Right atrium auricular region (tissue), 2 donors: ENCODE data around the gene LIFR. TPM values are rescaled to one million over a fixed set of nuclear protein-coding genes. Genes with fewer than 3 reads are reported as not detected.

Experiments
- DNase-seq: peaks from one replicate; pipeline ENCODE4 v3.0.0-alpha.2; 2019; ENCODE audit warnings: low spot score
- H3K27ac ChIP-seq, 2 donors: fragments of 200-600 bp; sonication (generic); 1 replicate in 1 of 2; 2 replicates in 1 of 2; pipeline ENCODE4 v1.5.1; 2016 to 2019
- H3K27me3 ChIP-seq, 2 donors: fragments of 200-600 bp; sonication (generic); one replicate each; pipeline versions ENCODE4 v1.5.1 to v1.6.0; 2017 to 2019
- H3K36me3 ChIP-seq: fragments of 200-600 bp; sonication (generic); one replicate; pipeline ENCODE4 v1.5.1; 2016
- H3K4me1 ChIP-seq, 2 donors: fragments of 200-600 bp; sonication (generic); one replicate each; pipeline versions ENCODE4 v1.5.1 to v1.6.0; 2017 to 2019
- H3K4me3 ChIP-seq, 2 donors: fragments of 200-600 bp; sonication (generic); 1 replicate in 1 of 2; 2 replicates in 1 of 2; pipeline ENCODE4 v1.5.1; 2017 to 2019; ENCODE audit warnings: mild to moderate bottlenecking in 1 of 2, moderate library complexity in 1 of 2
- H3K9me3 ChIP-seq, 2 donors: fragments of 200-600 bp; sonication (generic); one replicate each; pipeline ENCODE4 v1.5.1; 2019
- total RNA-seq, 2 donors: library from RNA; depleted of rRNA; stranded (reverse); fragments of >200 nt; gene quantifications; one replicate each; pipeline ENCODE4 v1.1.0, GENCODE V29; 2016
- TF ChIP-seq, protein P1 (sequence below), 2 donors: fragments of 200-600 bp; sonication (generic); IDR thresholded peaks; one replicate each; pipeline ENCODE4 v1.5.1; 2019; ENCODE audit warnings: antibody characterized with exemption in 2 of 2

LIFR gene
- total RNA-seq, 2 donors from 2014 or later = 38.9 to 58.0 TPM

DNA sequence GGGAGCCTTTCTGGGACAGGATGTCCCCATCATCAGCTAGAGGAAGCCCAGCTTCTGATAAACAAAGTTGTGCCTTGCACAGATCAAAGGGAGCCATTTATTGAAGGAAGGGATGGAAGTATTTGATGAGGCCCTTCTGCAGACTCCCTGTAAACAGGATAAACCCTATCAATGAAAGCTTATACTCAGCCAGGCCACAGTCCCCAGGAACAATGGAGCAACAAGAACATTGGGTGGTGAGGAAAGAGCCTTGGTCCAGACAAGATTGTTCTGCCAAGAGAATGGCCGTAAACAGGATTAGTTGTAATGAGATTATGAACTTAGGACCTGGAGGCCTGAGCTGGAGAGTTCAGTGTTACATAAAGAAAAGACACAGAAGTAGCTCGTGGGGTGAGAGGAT lies 40.5 kb upstream of the LIFR start:
- H3K27ac ChIP-seq = no peak overlapping the region
- DNase-seq = no peak
- TF ChIP-seq, protein P1, sequence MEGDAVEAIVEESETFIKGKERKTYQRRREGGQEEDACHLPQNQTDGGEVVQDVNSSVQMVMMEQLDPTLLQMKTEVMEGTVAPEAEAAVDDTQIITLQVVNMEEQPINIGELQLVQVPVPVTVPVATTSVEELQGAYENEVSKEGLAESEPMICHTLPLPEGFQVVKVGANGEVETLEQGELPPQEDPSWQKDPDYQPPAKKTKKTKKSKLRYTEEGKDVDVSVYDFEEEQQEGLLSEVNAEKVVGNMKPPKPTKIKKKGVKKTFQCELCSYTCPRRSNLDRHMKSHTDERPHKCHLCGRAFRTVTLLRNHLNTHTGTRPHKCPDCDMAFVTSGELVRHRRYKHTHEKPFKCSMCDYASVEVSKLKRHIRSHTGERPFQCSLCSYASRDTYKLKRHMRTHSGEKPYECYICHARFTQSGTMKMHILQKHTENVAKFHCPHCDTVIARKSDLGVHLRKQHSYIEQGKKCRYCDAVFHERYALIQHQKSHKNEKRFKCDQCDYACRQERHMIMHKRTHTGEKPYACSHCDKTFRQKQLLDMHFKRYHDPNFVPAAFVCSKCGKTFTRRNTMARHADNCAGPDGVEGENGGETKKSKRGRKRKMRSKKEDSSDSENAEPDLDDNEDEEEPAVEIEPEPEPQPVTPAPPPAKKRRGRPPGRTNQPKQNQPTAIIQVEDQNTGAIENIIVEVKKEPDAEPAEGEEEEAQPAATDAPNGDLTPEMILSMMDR (IDR thresholded peaks at IDR 0.05) = no peak
- H3K27me3 ChIP-seq = no peaks in the 10 kb centered on the region
- H3K4me3 ChIP-seq = no peak overlapping the region
- H3K4me1 ChIP-seq = peaks cover 0 to 29% of the 10 kb centered on the region in 2 donors
- no peaks in the 10 kb centered on the region for H3K9me3 ChIP-seq
- H3K36me3 ChIP-seq = no peaks in the 10 kb centered on the region

DNA sequence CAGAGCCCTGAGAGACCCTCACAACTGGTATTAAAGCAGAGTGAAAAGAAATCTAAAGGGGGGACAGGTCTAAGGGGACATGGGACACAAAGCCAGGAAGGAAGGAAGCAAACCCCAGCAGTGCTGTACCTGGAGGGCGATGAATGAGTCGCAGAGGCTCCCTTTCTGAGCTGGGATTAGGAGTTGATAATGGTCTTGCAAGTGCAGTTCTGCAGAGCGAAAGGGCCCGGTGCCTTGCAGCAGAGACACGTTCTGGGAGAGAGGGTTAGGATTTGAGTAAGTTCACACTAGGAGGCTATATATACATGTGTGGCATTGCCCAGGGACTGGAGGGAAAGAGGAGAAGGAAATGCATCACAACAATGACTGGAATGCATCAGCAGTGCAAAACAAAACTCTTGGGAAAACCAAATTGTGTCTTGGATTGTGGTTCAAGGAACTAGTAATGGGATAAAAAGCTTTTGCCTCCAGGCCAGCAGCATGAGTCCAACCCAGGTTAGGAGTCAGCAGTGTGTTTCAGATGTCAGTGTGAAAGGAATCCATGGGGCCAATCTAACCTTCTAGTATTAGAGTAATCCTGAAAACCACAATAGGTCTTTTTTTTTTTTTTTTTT lies 38.8 kb upstream of the LIFR start:
- H3K9me3 ChIP-seq = no peaks in the 10 kb centered on the region
- peaks cover 0 to 24% of the 10 kb centered on the region in 2 donors for H3K4me1 ChIP-seq
- H3K36me3 ChIP-seq = no peaks in the 10 kb centered on the region
- no peak overlapping the region for H3K27ac ChIP-seq
- no peak for DNase-seq
- no peak overlapping the region for H3K4me3 ChIP-seq
- H3K27me3 ChIP-seq = no peaks in the 10 kb centered on the region
- TF ChIP-seq, protein P1 (IDR thresholded peaks at IDR 0.05) = no peak

DNA sequence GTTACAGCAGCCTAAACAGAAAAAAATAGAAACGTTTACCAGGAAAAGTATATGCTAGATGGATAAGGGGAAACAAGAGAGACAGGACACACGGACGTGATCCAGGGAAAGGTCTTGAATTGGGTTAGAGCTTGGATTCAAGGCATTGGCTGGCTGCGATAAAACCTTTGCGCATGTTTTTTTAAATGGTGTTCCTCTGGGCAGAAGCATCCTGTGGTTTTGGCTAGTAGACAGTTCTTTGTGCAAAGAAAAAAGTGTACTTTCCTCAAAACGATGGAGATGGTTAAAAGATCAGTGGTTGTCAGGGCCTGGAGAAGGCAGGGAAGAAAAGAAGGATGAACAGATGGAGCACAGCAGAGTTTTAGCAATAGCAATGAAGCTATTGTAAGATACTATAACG lies 37.5 kb upstream of the LIFR start:
- H3K27ac ChIP-seq = no peak overlapping the region
- H3K4me3 ChIP-seq = no peak overlapping the region
- TF ChIP-seq, protein P1 (IDR thresholded peaks at IDR 0.05) = no peak

DNA sequence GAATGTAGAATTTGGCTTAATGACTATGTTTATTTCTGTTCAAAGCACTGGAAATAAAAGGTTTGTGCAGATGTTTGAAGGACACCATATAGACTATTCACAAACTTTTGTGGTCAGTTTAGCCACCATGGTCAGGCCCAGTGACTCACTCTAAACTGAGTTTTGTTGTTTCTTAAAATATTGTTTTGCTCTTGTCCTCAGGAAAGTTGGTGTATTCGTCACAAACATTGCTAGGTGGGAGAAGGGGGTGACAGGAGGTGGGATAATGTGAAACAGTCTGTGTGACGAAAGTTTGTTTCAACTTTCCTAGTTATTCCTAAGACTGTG lies 35.0 kb upstream of the LIFR start:
- TF ChIP-seq, protein P1 (IDR thresholded peaks at IDR 0.05) = no peak
- Histone ChIP-seq H3K27ac (no peak overlapping the region), H3K4me1 (peaks cover 0 to 14% of the 10 kb centered on the region in 2 donors), H3K4me3 (no peak overlapping the region), H3K27me3 (no peaks in the 10 kb centered on the region), H3K9me3 (no peaks in the 10 kb centered on the region), H3K36me3 (no peaks in the 10 kb centered on the region)
- DNase-seq = no peak

More for the DNA sequence above, 37.5 kb upstream of the LIFR start:
- H3K36me3 ChIP-seq = no peaks in the 10 kb centered on the region
- no peak for DNase-seq
- H3K4me1 ChIP-seq = peaks cover 0 to 24% of the 10 kb centered on the region in 2 donors
- no peaks in the 10 kb centered on the region for H3K27me3 ChIP-seq
- H3K9me3 ChIP-seq = no peaks in the 10 kb centered on the region

DNA sequence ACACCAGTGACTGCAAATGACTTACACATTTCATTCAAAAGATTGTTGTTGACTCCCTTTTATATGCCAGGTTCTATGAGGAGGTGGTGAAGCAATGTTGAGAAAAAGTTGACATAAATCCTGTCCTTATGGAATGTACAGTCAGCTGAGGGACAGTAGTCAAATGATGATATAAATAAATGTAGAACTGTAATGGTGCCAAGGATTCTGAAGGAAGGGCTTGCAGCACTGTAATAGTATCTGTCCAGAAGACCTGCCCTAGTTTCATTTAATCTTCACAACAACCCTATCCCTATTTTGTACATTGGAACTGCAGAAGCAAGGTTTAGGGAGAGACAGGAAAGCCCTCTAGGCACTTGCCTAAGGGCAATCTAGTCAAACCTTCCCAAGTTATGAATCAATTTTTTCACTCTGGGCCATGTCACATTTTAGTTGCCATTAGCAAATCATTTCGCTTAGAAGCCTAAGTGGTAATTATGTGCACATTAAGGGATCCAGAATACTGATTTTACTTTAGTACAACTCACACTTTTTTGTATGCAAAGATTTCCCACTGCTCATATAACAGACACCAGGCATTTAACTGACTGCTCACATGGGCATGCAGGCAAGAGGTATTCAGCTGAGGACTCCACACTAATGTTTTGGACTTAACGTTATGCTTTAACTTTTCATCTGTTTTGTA lies 34.5 kb upstream of the LIFR start:
- TF ChIP-seq, protein P1 (IDR thresholded peaks at IDR 0.05) = no peak

More for the DNA sequence above, 34.5 kb upstream of the LIFR start:
- no peak overlapping the region for H3K4me3 ChIP-seq
- no peak overlapping the region for H3K27ac ChIP-seq
- H3K27me3 ChIP-seq = no peaks in the 10 kb centered on the region
- no peaks in the 10 kb centered on the region for H3K9me3 ChIP-seq
- H3K4me1 ChIP-seq = peaks cover 0 to 14% of the 10 kb centered on the region in 2 donors
- no peak for DNase-seq
- H3K36me3 ChIP-seq = no peaks in the 10 kb centered on the region
